ENCODE measurements around the gene RASAL3.

The RASAL3 gene

DNA sequence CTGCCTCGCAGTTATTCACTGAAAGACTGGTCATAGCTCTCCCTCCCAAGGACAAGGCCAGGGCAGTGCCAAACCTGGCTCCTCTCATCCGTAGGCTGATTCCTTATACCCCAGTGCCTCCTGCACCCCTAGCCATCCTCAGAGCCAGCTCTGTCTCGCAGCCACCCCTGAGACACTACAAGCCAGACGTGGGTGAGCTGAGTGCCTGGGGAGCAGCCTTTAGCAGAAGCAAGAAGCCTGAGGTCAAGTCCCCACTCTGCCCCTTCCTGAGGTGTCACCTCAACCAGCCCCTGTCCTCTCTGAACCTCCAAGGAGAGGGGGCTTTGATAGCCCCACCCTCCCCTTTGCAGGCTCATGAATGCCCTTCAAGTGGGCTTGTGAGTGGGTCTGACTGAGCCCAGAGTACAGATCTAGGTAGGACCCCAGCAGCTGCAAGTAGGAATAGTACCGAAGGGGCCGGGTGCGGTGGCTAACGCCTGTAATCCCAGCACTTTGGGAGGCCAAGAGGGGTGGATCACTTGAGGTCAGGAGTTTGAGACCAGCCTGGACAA is 30.8 kb downstream of the RASAL3 start:
- H3K4me3 Mint-ChIP-seq: peak overlapping the region; percentile 96
- peaks cover 27% of the 10 kb centered on the region for H3K4me1 Mint-ChIP-seq
- no peaks in the 10 kb centered on the region for H3K9me3 Mint-ChIP-seq
- H3K27me3 Mint-ChIP-seq: no peaks in the 10 kb centered on the region
- H3K36me3 Mint-ChIP-seq: no peaks in the 10 kb centered on the region
- H3K27ac Mint-ChIP-seq: peak overlapping the region; percentile 96

- H3K27ac Mint-ChIP-seq: peak overlapping the region; percentile 96
- H3K27me3 Mint-ChIP-seq: no peaks in the 10 kb centered on the region
- H3K4me3 Mint-ChIP-seq: peak overlapping the region; percentile 96
- no peaks in the 10 kb centered on the region for H3K36me3 Mint-ChIP-seq
- H3K4me1 Mint-ChIP-seq: peaks cover 31% of the 10 kb centered on the region
- H3K9me3 Mint-ChIP-seq: no peaks in the 10 kb centered on the region
Observed at GRCh38 chr19:15432629-15433518, 31.5 kb downstream of the RASAL3 start.

DNA sequence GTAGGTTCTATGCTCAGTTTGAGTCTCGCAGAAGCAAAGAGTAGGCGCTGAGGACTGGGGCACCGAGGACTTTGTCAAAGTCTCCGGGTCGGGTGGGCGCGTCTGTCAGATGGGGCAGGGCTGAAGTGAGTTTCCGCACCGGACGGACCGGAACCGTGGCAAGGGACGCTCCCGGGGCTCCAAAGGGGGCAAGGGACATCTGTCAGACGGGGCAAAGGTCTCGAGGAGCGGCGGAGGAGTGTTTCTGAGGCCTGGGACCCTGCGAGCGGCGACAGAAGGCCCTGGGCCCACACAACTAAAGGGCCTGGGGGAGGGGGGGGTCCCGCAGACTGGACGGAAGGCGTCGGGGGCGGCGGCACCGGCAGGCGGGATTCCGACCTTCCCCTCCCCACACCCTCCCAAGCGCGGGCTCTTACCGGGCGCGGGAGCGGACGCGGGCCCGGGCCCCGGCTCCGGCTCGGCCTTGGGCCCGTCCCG is 32.3 kb downstream of the RASAL3 start:
- Mint-ChIP-seq H3K36me3 (no peaks in the 10 kb centered on the region), H3K27ac (peak overlapping the region; percentile 95), H3K27me3 (no peaks in the 10 kb centered on the region), H3K9me3 (no peaks in the 10 kb centered on the region), H3K4me3 (peak overlapping the region; percentile 99), H3K4me1 (peaks cover 37% of the 10 kb centered on the region)

DNA sequence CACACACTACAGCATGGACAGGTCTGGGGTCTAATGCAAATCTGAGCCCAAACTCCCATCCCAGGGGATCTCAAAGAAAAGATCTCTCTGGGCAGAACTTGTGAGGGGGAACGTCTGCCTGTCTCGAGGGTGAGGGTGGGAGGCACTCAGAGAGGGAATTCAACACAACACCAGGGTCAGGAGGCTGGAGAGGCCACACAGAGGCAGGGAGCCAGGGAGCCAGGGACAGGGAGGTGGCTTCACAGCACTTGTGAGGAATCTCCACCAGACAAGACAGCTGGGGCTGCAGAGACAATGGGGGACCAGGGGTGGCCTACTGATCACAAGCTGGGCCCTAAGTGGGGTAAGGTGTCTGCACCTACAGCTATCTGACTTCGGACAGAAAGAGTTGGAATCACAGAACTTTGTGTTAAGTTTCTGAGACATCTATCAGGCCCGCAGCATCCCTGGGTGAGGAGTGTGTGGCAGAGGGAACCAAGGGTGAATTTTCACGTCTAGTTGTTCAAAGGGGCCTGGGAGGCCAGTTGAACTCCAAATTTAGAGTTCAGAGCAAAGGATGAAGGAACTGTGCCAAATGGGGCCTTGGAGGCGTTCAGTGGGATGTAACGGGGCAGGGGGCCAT is 32.8 kb downstream of the RASAL3 start:
- H3K27ac Mint-ChIP-seq: peak overlapping the region; percentile 95
- H3K36me3 Mint-ChIP-seq: peaks cover under 1% of the 10 kb centered on the region
- H3K9me3 Mint-ChIP-seq: no peaks in the 10 kb centered on the region
- H3K4me1 Mint-ChIP-seq: peaks cover 38% of the 10 kb centered on the region
- no peaks in the 10 kb centered on the region for H3K27me3 Mint-ChIP-seq
- peak overlapping the region; percentile 99 for H3K4me3 Mint-ChIP-seq

GRCh38 chr19:15430526-15431120 is 33.7 kb downstream of the RASAL3 start:
- H3K4me1 Mint-ChIP-seq: peaks cover 44% of the 10 kb centered on the region
- no peaks in the 10 kb centered on the region for H3K9me3 Mint-ChIP-seq
- no peak overlapping the region for H3K27ac Mint-ChIP-seq
- no peaks in the 10 kb centered on the region for H3K27me3 Mint-ChIP-seq
- H3K36me3 Mint-ChIP-seq: peaks cover 7% of the 10 kb centered on the region
- peak overlapping the region; percentile 99 for H3K4me3 Mint-ChIP-seq

DNA sequence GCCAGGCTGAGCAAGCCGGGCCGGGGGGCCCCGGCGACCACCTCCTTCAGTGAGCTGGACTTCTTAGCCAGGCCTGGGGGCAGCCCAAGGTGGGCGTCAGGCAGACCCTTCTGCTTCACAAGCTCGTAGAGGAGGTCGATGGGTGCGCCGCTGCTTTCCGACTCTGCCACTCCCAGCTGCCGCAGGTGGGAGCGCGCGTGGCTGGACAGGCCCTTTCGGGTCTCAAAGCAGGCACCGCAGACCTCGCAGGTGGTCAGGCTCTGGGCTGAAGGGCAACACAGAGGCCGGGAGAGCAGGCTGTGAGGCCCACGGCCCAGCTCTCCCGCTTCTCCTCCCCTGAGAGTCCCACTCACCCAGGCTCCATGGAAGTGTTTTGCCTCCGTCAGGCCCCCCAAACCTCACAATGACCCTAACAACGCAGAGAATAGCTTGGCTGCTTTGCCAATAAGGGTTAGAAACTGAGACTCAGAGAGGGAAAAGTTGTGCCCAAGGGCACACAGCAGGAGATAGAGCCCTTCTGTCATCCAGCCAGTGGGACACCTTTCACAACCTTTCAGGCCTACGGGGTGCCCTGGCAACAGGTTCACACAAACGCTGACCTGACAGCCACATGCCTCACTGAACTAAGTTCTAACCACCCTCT is 34.4 kb downstream of the RASAL3 start:
- Mint-ChIP-seq H3K9me3 (no peaks in the 10 kb centered on the region), H3K4me1 (peaks cover 44% of the 10 kb centered on the region), H3K36me3 (peaks cover 7% of the 10 kb centered on the region), H3K27ac (no peak overlapping the region), H3K27me3 (no peaks in the 10 kb centered on the region), H3K4me3 (peak overlapping the region; percentile 99)

DNA sequence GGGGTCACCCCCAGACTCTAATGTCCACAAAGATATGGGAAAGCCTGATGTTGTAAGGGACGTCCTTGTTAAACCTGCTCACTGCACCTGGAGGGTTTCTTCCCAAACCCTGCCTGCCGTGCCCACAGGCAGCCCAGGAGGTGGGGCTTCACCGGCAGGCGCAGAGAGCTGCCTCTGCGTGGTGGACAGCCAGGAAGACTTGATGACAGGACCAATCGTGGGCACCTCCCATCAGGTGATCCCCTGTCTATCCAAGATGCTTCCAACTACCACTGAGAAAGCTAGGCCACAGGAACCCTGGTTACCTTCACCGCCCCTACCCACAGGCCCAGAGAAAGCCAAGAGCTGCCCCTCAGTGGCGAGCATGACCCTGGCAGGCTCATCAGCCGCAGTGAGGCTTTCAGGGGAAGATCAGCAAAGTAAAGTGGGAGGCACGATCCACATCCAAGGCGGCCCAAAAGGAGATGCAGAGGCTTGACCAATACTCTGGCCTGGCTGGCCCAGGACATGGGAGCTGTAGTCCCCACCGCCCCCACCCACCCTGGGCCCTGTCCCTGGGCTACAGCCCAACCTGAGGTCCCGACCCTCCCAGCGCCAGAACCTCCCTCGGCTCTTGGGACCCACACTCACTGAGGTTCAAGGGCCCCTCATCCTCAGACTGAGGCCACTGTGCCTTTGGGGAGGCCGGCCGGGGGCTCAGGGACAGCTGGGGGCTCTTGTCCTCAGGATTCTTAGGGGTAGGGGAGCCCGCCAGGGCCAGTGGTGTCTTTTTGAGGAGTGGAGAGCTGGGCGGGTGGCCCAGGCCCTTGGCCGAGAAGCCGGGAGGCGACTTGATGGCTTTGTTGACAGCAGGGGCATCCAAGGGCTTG is 35.2 kb downstream of the RASAL3 start:
- H3K27ac Mint-ChIP-seq: no peak overlapping the region
- H3K4me3 Mint-ChIP-seq: no peak overlapping the region
- peaks cover 44% of the 10 kb centered on the region for H3K4me1 Mint-ChIP-seq
- no peaks in the 10 kb centered on the region for H3K9me3 Mint-ChIP-seq
- H3K36me3 Mint-ChIP-seq: peaks cover 7% of the 10 kb centered on the region
- no peaks in the 10 kb centered on the region for H3K27me3 Mint-ChIP-seq

DNA sequence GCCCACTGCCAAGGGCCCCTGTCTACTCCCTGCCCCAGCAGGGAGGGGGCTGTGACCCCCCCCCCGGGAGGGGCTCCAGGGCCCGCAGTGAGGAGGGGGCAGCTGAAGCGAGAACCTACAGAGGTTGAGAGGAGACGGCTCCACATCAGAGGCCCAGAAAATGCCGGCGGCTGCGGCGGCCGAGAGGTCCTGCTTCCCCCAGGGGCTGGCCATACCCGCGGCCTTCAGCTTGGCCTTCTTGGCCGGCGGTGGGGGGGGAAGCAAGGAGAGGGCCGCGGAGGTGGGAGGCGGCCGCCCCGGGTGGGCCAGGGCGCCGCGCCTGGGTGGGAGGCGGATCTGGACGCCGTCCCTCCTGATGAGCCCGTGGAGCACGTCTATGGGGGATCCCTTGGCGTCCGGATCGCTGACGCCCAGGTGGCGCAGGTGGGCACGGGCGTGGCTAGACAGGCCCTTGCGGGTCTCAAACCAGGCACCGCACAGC is 36.3 kb downstream of the RASAL3 start:
- peaks cover 37% of the 10 kb centered on the region for H3K4me1 Mint-ChIP-seq
- no peaks in the 10 kb centered on the region for H3K9me3 Mint-ChIP-seq
- H3K36me3 Mint-ChIP-seq: peaks cover 13% of the 10 kb centered on the region
- H3K27ac Mint-ChIP-seq: no peak overlapping the region
- H3K27me3 Mint-ChIP-seq: no peaks in the 10 kb centered on the region
- peak overlapping the region; percentile 33 for H3K4me3 Mint-ChIP-seq

DNA sequence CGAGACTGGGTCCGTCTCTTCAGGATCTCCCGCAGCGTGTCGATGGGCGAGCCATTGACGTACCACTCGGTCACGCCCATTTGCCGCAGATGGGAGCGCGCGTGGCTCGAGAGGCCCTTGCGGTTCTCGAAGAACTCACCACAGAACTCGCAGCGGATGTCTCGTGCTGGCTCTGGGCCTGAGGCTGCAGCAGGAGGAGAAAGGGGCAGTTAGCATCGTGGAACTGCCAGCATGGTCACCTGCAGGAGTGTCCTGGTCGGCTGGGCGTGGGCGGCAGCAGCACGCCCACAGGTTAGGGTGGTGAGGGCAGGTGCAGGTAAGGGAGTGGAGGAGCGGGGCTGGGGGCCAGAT is 37.0 kb downstream of the RASAL3 start:
- no peak overlapping the region for H3K4me3 Mint-ChIP-seq
- H3K9me3 Mint-ChIP-seq: no peaks in the 10 kb centered on the region
- H3K4me1 Mint-ChIP-seq: peaks cover 36% of the 10 kb centered on the region
- H3K27ac Mint-ChIP-seq: peak overlapping the region; percentile 51
- no peaks in the 10 kb centered on the region for H3K27me3 Mint-ChIP-seq
- H3K36me3 Mint-ChIP-seq: peaks cover 16% of the 10 kb centered on the region

- Mint-ChIP-seq H3K36me3 (peaks cover 17% of the 10 kb centered on the region), H3K4me1 (peaks cover 35% of the 10 kb centered on the region)
Observed at GRCh38 chr19:15426485-15427349, 37.6 kb downstream of the RASAL3 start.

DNA sequence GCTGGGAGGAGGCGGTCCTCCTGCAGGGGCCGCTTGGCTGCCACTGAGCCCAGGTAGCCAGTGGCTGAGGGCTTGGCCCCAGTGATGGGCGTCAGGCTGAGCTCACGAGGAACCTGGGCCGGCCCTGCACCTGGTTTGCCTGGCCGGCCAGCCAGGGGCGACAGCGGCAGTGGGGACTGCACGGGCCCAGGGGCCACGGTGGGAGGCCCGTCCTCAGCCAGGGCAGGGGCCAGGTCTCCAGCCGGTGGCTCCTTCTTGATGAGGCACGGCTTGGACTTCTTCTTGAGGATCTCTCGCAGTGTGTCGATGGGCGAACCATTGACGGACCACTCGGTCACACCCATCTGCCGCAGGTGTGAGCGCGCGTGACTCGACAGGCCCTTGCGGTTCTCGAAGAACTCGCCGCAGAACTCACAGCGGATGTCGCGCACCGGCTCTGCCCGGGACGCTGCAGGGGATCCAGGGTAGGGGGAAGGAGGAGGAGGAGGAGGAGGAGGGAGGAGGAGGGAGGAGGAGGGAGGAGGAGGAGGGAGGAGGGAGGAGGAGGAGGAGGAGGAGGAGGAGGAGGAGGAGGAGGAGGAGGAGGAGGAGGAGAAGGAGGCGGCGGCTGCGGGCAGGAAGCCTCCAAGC is 38.9 kb downstream of the RASAL3 start:
- no peaks in the 10 kb centered on the region for H3K27me3 Mint-ChIP-seq
- H3K9me3 Mint-ChIP-seq: no peaks in the 10 kb centered on the region
- peaks cover 17% of the 10 kb centered on the region for H3K36me3 Mint-ChIP-seq
- no peak overlapping the region for H3K27ac Mint-ChIP-seq
- no peak overlapping the region for H3K4me3 Mint-ChIP-seq
- peaks cover 22% of the 10 kb centered on the region for H3K4me1 Mint-ChIP-seq

More at GRCh38 chr19:15426485-15427349, 37.6 kb downstream of the RASAL3 start:
- no peaks in the 10 kb centered on the region for H3K9me3 Mint-ChIP-seq
- H3K27me3 Mint-ChIP-seq: no peaks in the 10 kb centered on the region
- H3K27ac Mint-ChIP-seq: no peak overlapping the region
- no peak overlapping the region for H3K4me3 Mint-ChIP-seq

GRCh38 chr19:15424692-15425272 is 39.6 kb downstream of the RASAL3 start:
- Mint-ChIP-seq H3K27me3 (no peaks in the 10 kb centered on the region), H3K4me3 (no peak overlapping the region), H3K4me1 (peaks cover 22% of the 10 kb centered on the region), H3K9me3 (no peaks in the 10 kb centered on the region), H3K27ac (no peak overlapping the region), H3K36me3 (peaks cover 19% of the 10 kb centered on the region)

GRCh38 chr19:15424121-15424520 is 40.2 kb downstream of the RASAL3 start:
- H3K27ac Mint-ChIP-seq: no peak overlapping the region
- no peaks in the 10 kb centered on the region for H3K9me3 Mint-ChIP-seq
- H3K27me3 Mint-ChIP-seq: no peaks in the 10 kb centered on the region
- H3K4me1 Mint-ChIP-seq: peaks cover 28% of the 10 kb centered on the region
- peaks cover 20% of the 10 kb centered on the region for H3K36me3 Mint-ChIP-seq
- H3K4me3 Mint-ChIP-seq: no peak overlapping the region
